BJ (cell line): ENCODE measurements around the gene BPIFB6. TPM values are rescaled to one million over a fixed set of nuclear protein-coding genes. Genes with fewer than 3 reads are reported as not detected.

Source experiments
- CTCF ChIA-PET: fragments of 350-600 bp; formaldehyde crosslinking; extraction: SDS; loops from one replicate; lab custom pipeline; 2021; ENCODE audit warnings: antibody characterized with exemption, inconsistent platforms; lab: Yijun Ruan, JAX
- POLR2A ChIA-PET: fragments of 300-600 bp; sonication (Branson Sonifier 250); formaldehyde crosslinking; extraction: SDS; loops from one replicate; lab custom pipeline; 2021; ENCODE audit warnings: antibody characterized with exemption; lab: Charles Lee
- DNase-seq: peaks from one replicate; pipeline ENCODE4 v3.0.0-alpha.2; 2011; ENCODE audit warnings: low read depth
- H3K27me3 ChIP-seq: 2 replicates; pipeline ENCODE4 v1.6.0; 2011; ENCODE audit warnings: low read length; ENCODE audit not compliant: control insufficient read depth, insufficient read depth
- H3K36me3 ChIP-seq: 2 replicates; pipeline ENCODE4 v1.5.1; 2011; ENCODE audit warnings: low read length; ENCODE audit not compliant: control insufficient read depth, insufficient read depth
- H3K4me3 ChIP-seq: 2 replicates; pipeline ENCODE4 v1.5.1; 2011; ENCODE audit warnings: low read depth, mild to moderate bottlenecking, control low read depth, low read length
- polyA plus RNA-seq: library from polyadenylated mRNA; depleted of rRNA; stranded (reverse); fragments of >200 nt; gene quantifications from 2 replicates; pipeline ENCODE4 v1.2.3, GENCODE V29; 2011
- TF ChIP-seq, protein P1 (sequence below): IDR thresholded peaks from 2 replicates; pipeline ENCODE4 v1.5.1; 2011; ENCODE audit warnings: low read depth, mild to moderate bottlenecking, control low read depth, inconsistent platforms, low read length, moderate library complexity; ENCODE audit not compliant: insufficient read depth

Gene BPIFB6
- polyA plus RNA-seq, 1 experiment, result not detected

DNA sequence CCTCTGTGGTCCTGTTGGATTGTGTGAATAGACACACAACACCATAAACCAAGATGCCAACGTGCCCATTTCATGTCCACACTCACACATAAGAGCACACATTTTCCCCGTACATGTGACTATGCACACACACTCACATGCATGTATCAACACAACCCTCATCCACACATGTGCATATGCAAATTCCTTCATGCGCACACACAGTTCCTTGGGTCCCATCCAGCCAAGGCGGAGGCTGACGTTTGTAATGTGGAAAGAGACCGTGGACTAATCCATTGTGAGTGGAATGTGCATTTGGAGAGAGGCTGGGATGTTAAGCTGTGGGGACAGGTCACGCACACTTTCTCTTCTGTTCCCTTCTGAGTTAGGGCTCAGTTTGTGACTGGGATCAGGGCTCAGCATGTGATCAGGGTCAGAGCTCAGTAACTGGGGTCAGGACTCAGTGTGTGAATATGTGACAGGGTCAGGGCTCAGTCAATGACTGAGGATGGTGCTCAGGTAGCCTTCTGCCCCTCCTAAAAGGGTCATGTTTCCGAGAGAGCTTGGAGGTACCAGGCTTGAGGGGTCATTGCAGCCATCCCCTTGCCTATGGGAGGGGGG is 24.6 kb upstream of the BPIFB6 start:
- DNase-seq, result no peak
- POLR2A ChIA-PET, result no interaction called here
- H3K27me3 ChIP-seq, result no peaks in the 10 kb centered on the region

GRCh38 chr20:33007376-33008335 is 23.8 kb upstream of the BPIFB6 start, which contains the start of gene BPIFB2:
TSS of gene BPIFB2 (plus strand) at chr20:33007704. CDS start at chr20:33008575, 871 bp downstream.
- H3K4me3 ChIP-seq, result no peak within 1 kb of the TSS
- ChIA-PET CTCF (no interaction called here), POLR2A (no interaction called here)
- no peaks in the 10 kb centered on the region for H3K36me3 ChIP-seq
- TF ChIP-seq, protein P1, sequence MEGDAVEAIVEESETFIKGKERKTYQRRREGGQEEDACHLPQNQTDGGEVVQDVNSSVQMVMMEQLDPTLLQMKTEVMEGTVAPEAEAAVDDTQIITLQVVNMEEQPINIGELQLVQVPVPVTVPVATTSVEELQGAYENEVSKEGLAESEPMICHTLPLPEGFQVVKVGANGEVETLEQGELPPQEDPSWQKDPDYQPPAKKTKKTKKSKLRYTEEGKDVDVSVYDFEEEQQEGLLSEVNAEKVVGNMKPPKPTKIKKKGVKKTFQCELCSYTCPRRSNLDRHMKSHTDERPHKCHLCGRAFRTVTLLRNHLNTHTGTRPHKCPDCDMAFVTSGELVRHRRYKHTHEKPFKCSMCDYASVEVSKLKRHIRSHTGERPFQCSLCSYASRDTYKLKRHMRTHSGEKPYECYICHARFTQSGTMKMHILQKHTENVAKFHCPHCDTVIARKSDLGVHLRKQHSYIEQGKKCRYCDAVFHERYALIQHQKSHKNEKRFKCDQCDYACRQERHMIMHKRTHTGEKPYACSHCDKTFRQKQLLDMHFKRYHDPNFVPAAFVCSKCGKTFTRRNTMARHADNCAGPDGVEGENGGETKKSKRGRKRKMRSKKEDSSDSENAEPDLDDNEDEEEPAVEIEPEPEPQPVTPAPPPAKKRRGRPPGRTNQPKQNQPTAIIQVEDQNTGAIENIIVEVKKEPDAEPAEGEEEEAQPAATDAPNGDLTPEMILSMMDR, result no peak
- no peaks in the 10 kb centered on the region for H3K27me3 ChIP-seq
- no peak for DNase-seq

More for the DNA sequence above, 24.6 kb upstream of the BPIFB6 start:
- TF ChIP-seq, protein P1, result no peak
- Histone ChIP-seq H3K4me3 (no peak overlapping the region), H3K36me3 (no peaks in the 10 kb centered on the region)
- CTCF ChIA-PET, result interaction anchor here (0.8 kb wide), 1 partner anchor 35 kb away, joined by 3 read pairs; no protein-coding TSS in a partner anchor

GRCh38 chr20:33008336-33009213 is 22.9 kb upstream of the BPIFB6 start:
- no peaks in the 10 kb centered on the region for H3K36me3 ChIP-seq
- DNase-seq, result no peak
- CTCF ChIA-PET, result interaction anchor here (1.0 kb wide), 1 partner anchor 286 kb away, joined by 3 read pairs; no protein-coding TSS in a partner anchor
- no peaks in the 10 kb centered on the region for H3K27me3 ChIP-seq
- TF ChIP-seq, protein P1, result no peak
- no peak overlapping the region for H3K4me3 ChIP-seq
- POLR2A ChIA-PET, result no interaction called here

DNA sequence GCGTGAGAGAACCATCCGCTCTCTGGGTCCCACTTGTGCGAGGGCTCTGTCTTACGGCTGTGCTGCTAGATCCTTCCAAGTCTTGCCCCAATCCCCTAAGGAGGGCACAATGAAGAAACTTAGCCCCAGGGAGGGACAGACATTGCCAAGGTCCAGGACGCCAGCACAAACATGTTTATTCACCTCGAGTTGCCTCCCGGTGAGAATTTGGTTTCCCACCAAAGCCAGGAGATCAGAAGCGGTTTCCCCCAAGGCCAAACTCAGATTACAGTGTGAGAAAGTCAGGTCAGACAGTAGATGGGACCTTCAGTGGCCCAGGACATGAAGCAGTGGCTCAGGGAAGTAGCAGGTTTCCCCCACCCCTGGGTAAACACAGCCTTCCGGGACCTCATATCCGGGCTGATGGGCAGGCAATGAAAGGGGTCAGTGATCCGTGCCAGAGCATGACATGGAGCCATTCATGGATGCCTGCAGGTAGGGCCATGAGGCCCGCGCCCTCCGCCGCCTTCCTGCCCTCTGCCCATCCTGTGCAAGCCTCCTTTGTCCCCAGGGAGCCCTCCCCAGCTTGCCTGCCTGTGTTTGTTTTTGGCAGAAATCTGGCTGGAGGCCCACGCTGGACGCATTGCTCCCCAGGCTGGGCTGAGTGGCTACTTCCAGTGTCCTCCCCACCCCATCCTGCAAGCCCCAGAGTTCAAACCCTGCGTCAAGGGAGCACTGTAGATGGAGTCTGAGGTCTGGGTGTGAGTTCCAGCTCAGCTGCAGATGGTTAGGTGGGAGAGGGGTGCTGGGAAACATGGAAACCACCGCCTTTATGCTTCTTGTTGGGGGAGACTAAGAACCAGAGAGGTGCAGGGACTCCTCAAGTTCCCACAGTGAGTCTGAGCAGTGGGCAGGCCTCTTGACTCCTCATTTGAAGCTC is 22.0 kb upstream of the BPIFB6 start:
- POLR2A ChIA-PET, result no interaction called here
- CTCF ChIA-PET, result interaction anchor here (1.0 kb wide), 1 partner anchor 285 kb away, joined by 3 read pairs; no protein-coding TSS in a partner anchor

More for the DNA sequence above, 22.0 kb upstream of the BPIFB6 start:
- Histone ChIP-seq H3K27me3 (no peaks in the 10 kb centered on the region; the same call in 1 of the 2 replicates), H3K4me3 (no peak overlapping the region), H3K36me3 (no peaks in the 10 kb centered on the region)
- DNase-seq, result no peak
- TF ChIP-seq, protein P1, result no peak
